Measurements from ENCODE around the gene DNAH6.
"Not testable (repeated sequence)": the region's sequence is repeated elsewhere in the genome, so short reads cannot be mapped to it uniquely, and the experiment has no call there.

The DNAH6 gene

DNA sequence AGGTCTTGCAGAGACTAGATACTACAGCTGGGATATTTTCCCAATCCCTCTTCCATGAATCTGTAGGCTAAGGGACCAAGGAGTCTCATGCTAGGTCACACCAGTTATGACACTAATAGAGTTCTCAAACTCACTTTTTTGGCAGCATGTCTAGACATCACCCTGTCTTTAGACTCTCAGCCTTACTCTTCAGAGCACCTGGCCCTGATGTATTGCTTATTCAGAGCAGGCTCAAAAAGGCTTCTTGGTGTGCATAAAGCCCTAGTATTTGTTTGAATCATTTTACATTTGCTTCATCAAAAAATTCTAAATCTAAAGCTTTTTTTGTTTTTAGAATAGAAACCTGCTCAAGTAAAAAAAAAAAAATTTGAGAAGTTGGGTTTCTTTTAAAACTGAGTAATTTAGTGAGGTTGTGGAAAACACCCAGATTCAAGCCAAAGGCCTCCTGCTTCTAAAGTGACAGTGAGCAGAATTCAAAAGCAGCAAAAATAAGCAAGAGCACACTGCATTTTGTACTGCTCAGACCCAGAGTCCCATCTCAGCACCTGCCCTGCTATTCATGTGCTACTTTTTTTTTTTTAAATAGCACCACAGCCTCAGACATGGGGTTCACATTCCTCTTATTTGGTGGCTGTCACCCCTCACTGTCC is 18.0 kb upstream of the DNAH6 start:
- in situ Hi-C loops (cut with HindIII; ENCODE audit: low sequenced_read_pairs) = no loop called here

DNA sequence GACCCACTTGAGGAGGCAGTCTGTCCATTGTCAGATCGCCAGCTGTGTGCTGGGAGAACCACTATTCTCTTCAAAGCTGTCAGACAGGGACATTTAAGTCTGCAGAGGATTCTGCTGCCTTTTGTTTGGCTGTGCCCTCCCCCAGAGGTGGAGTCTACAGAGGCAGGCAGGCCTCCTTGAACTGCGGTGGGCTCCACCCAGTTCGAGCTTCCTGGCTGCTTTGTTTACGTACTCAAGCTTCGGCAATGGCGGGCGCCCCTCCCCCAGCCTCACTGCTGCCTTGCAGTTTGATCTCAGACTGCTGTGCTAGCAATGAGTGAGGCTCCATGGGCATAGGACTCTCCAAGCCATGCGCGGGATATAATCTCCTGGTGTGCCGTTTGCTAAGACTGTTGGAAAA is 5.3 kb upstream of the DNAH6 start:
- in situ Hi-C loops (cut with HindIII; ENCODE audit: low sequenced_read_pairs) = not testable (repeated sequence)

DNA sequence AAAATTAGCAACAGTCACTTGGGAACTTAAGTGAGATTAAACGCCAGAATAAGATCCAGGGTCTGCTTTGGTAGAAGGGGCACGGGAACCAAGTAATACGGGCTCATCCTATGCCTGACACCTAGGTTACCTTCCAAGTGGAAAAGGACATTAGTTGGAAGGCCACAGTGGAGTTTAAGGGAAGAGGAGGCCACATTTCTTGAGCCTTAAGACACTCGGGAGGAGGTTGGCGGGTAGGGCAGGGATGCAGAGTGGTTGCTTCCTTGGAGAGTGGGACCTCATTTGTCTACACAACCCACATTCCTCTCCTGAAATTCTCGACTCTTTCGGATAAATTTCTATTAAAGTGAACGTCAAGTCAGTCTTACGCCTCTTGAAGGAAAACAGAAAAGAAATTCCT is 510 bp upstream of the DNAH6 start:
- in situ Hi-C loops (cut with HindIII; ENCODE audit: low sequenced_read_pairs) = no loop called here

- in situ Hi-C loops (cut with HindIII; ENCODE audit: low sequenced_read_pairs) = no loop called here
These were observed 3.1 kb downstream of the DNAH6 start for GRCh38 chr2:84519332-84519957.

- in situ Hi-C loops (cut with HindIII; ENCODE audit: low sequenced_read_pairs) = no loop called here
These were observed 10.3 kb downstream of the DNAH6 start for GRCh38 chr2:84526562-84526961.

- in situ Hi-C loops (cut with HindIII; ENCODE audit: low sequenced_read_pairs) = no loop called here
These were observed 11.1 kb downstream of the DNAH6 start for GRCh38 chr2:84527137-84528129.

- in situ Hi-C loops (cut with HindIII; ENCODE audit: low sequenced_read_pairs) = no loop called here
These were observed 16.0 kb downstream of the DNAH6 start for GRCh38 chr2:84532291-84532690.

- in situ Hi-C loops (cut with HindIII; ENCODE audit: low sequenced_read_pairs) = no loop called here
These were observed 17.9 kb downstream of the DNAH6 start for GRCh38 chr2:84534225-84534624.

DNA sequence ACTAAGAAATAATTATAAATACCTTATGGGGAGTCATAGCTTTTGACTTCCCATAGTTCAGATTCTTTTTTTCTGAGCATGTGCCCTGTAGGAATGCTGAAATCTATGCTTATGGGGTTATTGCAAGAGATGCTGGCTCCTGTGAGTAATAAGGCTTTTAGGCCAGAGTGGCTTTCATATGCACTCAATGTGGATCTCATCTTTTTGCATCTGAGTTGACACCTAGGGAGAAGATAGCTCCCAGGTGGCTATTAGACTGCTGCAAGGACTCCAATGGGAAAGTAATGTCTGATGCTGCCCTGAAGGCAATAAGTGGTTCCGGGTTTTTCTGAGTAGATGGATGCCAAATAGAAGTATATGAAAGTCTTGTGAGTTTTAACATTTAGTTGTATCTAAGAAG is 21.0 kb downstream of the DNAH6 start:
- in situ Hi-C loops (cut with HindIII; ENCODE audit: low sequenced_read_pairs) = no loop called here

DNA sequence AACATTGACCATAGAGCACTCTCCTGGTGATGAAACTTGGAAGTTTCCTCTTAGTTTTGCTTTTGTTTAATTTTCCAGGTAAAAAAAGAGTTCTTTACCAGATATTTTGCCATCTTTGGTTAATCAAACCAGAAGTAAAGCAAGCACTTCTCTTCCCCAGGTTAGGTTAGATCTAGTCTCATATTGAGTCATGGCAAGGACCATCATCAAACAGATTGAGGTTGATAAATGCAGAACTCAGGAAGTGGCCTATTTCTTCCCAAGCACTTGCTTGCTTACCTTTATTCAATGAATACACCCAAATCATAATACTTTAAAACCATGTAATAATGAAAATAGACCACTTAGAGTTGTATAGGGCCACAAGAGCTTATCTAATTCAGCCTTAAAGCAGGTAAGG is 23.4 kb downstream of the DNAH6 start:
- in situ Hi-C loops (cut with HindIII; ENCODE audit: low sequenced_read_pairs) = no loop called here

- in situ Hi-C loops (cut with HindIII; ENCODE audit: low sequenced_read_pairs) = no loop called here
These were observed 28.7 kb downstream of the DNAH6 start for GRCh38 chr2:84545005-84545404.

- in situ Hi-C loops (cut with HindIII; ENCODE audit: low sequenced_read_pairs) = no loop called here
These were observed 30.3 kb downstream of the DNAH6 start for GRCh38 chr2:84546551-84546950.

- in situ Hi-C loops (cut with HindIII; ENCODE audit: low sequenced_read_pairs) = no loop called here
These were observed 32.0 kb downstream of the DNAH6 start for GRCh38 chr2:84548303-84548702.

GRCh38 chr2:84550916-84551315 is 34.6 kb downstream of the DNAH6 start:
- in situ Hi-C loops (cut with HindIII; ENCODE audit: low sequenced_read_pairs) = no loop called here

DNA sequence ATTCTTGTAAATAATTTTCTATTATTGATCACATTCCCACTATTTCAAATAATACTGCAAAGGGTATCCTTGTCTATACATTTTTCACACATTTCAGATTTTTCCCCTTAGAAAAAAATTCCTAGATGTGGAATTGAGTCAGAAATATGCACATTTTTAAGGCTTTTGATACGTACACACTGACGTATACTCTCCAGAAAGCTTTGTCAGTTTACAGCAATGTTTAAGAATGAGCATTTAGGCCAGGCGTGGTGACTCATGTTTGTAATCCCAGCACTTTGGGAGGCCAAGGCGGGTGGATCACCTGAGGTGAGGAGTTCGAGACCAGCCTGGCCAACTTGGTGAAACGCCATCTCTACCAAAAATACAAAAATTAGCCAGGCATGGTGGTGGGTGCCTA is 35.2 kb downstream of the DNAH6 start:
- in situ Hi-C loops (cut with HindIII; ENCODE audit: low sequenced_read_pairs) = not testable (repeated sequence)

- in situ Hi-C loops (cut with HindIII; ENCODE audit: low sequenced_read_pairs) = no loop called here
These were observed 39.9 kb downstream of the DNAH6 start for GRCh38 chr2:84556190-84556589.

- in situ Hi-C loops (cut with HindIII; ENCODE audit: low sequenced_read_pairs) = no loop called here
These were observed 43.5 kb downstream of the DNAH6 start for GRCh38 chr2:84559838-84560237.

DNA sequence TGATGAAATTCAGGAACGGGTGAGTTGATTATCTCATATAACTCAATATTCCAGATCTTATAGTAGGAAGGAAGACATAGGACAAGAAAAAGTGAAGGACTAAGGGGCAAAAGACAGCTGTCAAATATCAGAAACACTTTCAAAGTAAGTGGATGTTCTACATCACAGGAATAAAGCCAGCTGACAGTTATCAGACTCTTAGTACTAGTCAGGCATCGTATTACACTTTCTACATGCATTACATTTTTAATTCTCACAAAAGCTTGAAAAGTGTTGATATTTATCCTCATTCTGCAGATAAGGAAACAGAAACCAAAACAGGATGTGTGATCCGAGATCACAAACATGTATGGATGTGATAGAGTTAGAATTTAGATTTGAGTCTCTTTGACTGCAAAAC is 63.4 kb downstream of the DNAH6 start:
- in situ Hi-C loops (cut with HindIII; ENCODE audit: low sequenced_read_pairs) = no loop called here

DNA sequence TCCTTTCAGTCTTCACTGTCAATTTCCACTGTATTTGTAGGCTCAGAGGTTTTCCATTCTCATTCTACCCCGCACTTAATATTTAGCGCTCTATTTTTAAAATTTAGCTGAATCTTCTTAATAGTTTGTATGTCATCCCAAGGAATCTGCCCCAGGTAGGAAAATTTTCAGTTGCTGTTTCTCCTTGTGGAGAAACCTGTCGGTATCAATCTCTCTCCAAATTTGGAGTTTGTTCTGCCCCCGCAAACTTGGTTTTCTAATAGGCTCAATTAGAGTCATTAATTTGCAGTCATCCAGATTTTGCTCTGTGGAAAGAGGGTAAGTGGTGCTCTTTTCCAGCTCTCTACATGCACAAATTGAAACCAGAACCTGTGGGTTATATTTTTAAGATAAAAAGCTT is 87.6 kb downstream of the DNAH6 start:
- in situ Hi-C loops (cut with HindIII; ENCODE audit: low sequenced_read_pairs) = no loop called here

GRCh38 chr2:84613082-84613481 is 96.8 kb downstream of the DNAH6 start:
- in situ Hi-C loops (cut with HindIII; ENCODE audit: low sequenced_read_pairs) = no loop called here

- in situ Hi-C loops (cut with HindIII; ENCODE audit: low sequenced_read_pairs) = no loop called here
These were observed 103.6 kb downstream of the DNAH6 start for GRCh38 chr2:84619794-84620371.
